Stomach (tissue), 9 donors: ENCODE data around the gene CRKL. TPM values are rescaled to one million over a fixed set of nuclear protein-coding genes. Genes with fewer than 3 reads are reported as not detected.

Experiments used
- DNase-seq, 2 donors: peaks; one replicate each; pipeline versions ENCODE4 v3.0.0 to v3.0.0-alpha.2; 2013 to 2019
- H3K27ac ChIP-seq, 5 donors: fragments of 200-600 bp in 4 of 5; sonication (generic) in 4 of 5; one replicate each; pipeline ENCODE4 v1.5.1; 2013 to 2019; ENCODE audit warnings: mild to moderate bottlenecking in 1 of 5, moderate library complexity in 1 of 5
- H3K27me3 ChIP-seq, 3 donors: fragments of 200-600 bp; sonication (generic); one replicate each; pipeline ENCODE4 v1.5.1; 2017 to 2019; ENCODE audit warnings: mixed run types in 1 of 3
- H3K36me3 ChIP-seq, 4 donors: fragments of 200-600 bp; sonication (generic); 1 replicate in 3 of 4; 2 replicates in 1 of 4; pipeline ENCODE4 v1.5.1; 2016 to 2019
- H3K4me1 ChIP-seq, 4 donors: fragments of 200-600 bp; sonication (generic); one replicate each; pipeline ENCODE4 v1.5.1; 2016 to 2019
- H3K4me3 ChIP-seq, 4 donors: fragments of 200-600 bp; sonication (generic) in 3 of 4; one replicate each; pipeline ENCODE4 v1.5.1; 2016 to 2019; ENCODE audit warnings: mild to moderate bottlenecking in 1 of 4
- H3K9me3 ChIP-seq, 4 donors: fragments of 200-600 bp; sonication (generic); one replicate each; pipeline ENCODE4 v1.5.1; 2016 to 2019
- CTCF ChIP-seq, 7 experiments: fragments of 450-650 bp in 4 of 7; fragments of 200-600 bp in 3 of 7; sonication (generic) in 3 of 7; IDR thresholded peaks; one replicate each; pipeline ENCODE4 v1.5.1; 2016 to 2019; ENCODE audit warnings: antibody characterized with exemption in 7 of 7, control low read depth in 2 of 7, mild to moderate bottlenecking in 1 of 7
- EP300 ChIP-seq: sonication (generic); formaldehyde crosslinking; IDR thresholded peaks from one replicate; pipeline ENCODE4 v1.6.1; 2017; ENCODE audit warnings: antibody characterized with exemption
- POLR2A ChIP-seq, 4 donors: fragments of 450-650 bp; IDR thresholded peaks; one replicate each; pipeline ENCODE4 v1.6.1; 2016; ENCODE audit warnings: antibody characterized with exemption in 4 of 4, control low read depth in 2 of 4, mild to moderate bottlenecking in 1 of 4, moderate library complexity in 1 of 4
- POLR2AphosphoS5 ChIP-seq, 3 donors: sonication (generic); formaldehyde crosslinking; IDR thresholded peaks; one replicate each; pipeline ENCODE4 v1.6.1; 2016; ENCODE audit warnings: antibody characterized with exemption in 3 of 3
- WGBS, 5 donors: extraction: QIAGEN DNeasy Blood & Tissue Kit in 3 of 5; methylation state at CpG; one replicate each; pipeline versions ENCODE4 v1.1.5 to v1.1.7; 2013 to 2018; 5-methylcytosine and 5-hydroxymethylcytosine counted together
- intact Hi-C: fragments of 100-400 bp; cut with DNase I; formaldehyde crosslinking; loops from one replicate; pipeline ENCODE4 v1.15.1; 2023; ENCODE audit warnings: low total_unique reads
- polyA plus RNA-seq, 3 donors: library from polyadenylated mRNA; stranded (reverse); fragments of 200-250 nt; gene quantifications; one replicate each; pipeline ENCODE4 v1.2.3, GENCODE V29; 2013
- total RNA-seq, 5 donors: library from RNA; depleted of rRNA; stranded (reverse); fragments of >200 nt; gene quantifications; one replicate each; pipeline versions ENCODE4 v1.1.0 to v1.2.3, GENCODE V29; 2014 to 2016
- donor health status: healthy with polysubstance abuse.
- donor health status: Bipolar disorder and iron deficiency.
- donor health status: healthy.

The CRKL gene
- total and polyA plus RNA-seq, 8 donors: 11.6 to 60.3 (median 21.6) TPM

GRCh38 chr22:20976291-20976877 lies 59.2 kb downstream of the CRKL start:
- H3K9me3 ChIP-seq: peaks cover 0 to 10% (median 8%) of the 10 kb centered on the region in 4 donors
- DNase-seq: no peak
- peaks cover 19 to 25% (median 22%) of the 10 kb centered on the region in 4 donors for H3K4me1 ChIP-seq
- 63 to 83% (median 79%) methylated on average over 16 to 24 of the region's 24 CpGs for WGBS, 5 donors
- H3K27me3 ChIP-seq: peaks cover 0 to 17% (median 0%) of the 10 kb centered on the region in 3 donors
- no peak for TF ChIP-seq CTCF (IDR thresholded peaks at IDR 0.05)
- no peak for TF ChIP-seq POLR2A (IDR thresholded peaks at IDR 0.05)
- no peak for TF ChIP-seq EP300
- no peak for TF ChIP-seq POLR2AphosphoS5 (IDR thresholded peaks at IDR 0.05)
- intact Hi-C loops: no loop called here
- no peaks in the 10 kb centered on the region for H3K36me3 ChIP-seq
- H3K4me3 ChIP-seq: no peak overlapping the region
- no peak overlapping the region for H3K27ac ChIP-seq

DNA sequence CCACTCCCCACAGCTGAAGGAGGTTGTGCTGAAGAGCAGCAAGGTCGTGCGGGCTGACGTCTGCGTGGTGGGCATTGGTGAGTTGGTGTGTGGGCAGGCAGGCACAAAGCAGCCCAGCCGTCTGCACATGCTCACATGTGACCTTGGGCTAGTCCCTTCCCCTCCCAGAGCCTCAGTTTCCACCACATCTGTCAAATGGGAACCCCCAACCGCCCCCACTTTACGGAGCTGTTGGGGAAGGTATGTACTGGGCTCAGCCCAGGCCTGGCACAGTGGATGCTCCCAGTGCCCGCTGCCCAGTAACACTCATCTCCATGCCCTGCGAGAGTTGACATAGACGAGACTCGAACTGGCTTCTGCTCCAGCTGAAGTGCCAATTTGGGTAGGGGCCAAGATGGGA lies 59.8 kb downstream of the CRKL start:
- TF ChIP-seq POLR2AphosphoS5 (IDR thresholded peaks at IDR 0.05) (no peak), CTCF (IDR thresholded peaks at IDR 0.05) (no peak), EP300 (no peak), POLR2A (IDR thresholded peaks at IDR 0.05) (no peak)
- H3K27me3 ChIP-seq: peaks cover 0 to 17% (median 0%) of the 10 kb centered on the region in 3 donors
- intact Hi-C loops: no loop called here
- H3K4me3 ChIP-seq: no peak overlapping the region
- peaks cover 24 to 28% (median 25%) of the 10 kb centered on the region in 4 donors for H3K4me1 ChIP-seq
- peaks cover 0 to 10% (median 8%) of the 10 kb centered on the region in 4 donors for H3K9me3 ChIP-seq
- H3K36me3 ChIP-seq: no peaks in the 10 kb centered on the region
- no peak overlapping the region for H3K27ac ChIP-seq
- 71 to 85% (median 80%) methylated on average over 9 to 11 of the region's 11 CpGs for WGBS, 5 donors
- no peak for DNase-seq

DNA sequence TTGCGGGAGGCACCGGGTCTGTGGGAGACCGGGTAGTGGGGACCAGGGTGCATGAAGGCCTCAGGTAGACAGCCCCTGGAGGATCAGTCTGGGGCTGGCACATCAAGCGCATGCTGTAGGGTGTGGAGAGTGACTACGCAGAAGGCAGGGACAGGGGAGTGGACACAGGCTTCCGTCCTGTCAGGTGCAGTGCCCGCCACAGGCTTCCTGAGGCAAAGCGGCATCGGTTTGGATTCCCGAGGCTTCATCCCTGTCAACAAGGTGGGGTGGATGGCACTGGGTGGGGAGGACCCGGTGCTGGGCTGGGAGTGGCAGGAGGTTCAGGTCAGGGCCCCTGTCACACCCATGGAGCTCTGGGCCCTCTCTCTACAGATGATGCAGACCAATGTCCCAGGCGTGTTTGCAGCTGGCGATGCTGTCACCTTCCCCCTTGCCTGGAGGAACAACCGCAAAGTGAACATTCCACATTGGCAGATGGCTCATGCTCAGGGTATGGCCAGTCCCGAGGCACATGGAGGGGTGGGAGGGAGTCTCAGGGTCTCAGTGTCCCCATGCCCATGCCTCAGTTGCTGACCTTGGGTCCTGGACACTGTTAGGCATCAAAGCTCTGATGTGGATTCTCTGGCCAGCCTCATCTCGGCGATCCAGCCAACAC lies 60.4 kb downstream of the CRKL start:
- TF ChIP-seq POLR2AphosphoS5 (IDR thresholded peaks at IDR 0.05) (no peak), EP300 (no peak)
- Histone ChIP-seq H3K4me1 (peaks cover 24 to 31% (median 27%) of the 10 kb centered on the region in 4 donors), H3K36me3 (no peaks in the 10 kb centered on the region), H3K27ac (no peak overlapping the region), H3K4me3 (no peak overlapping the region), H3K9me3 (peaks cover 0 to 10% (median 8%) of the 10 kb centered on the region in 4 donors), H3K27me3 (peaks cover 0 to 17% (median 0%) of the 10 kb centered on the region in 3 donors)
- 79 to 91% (median 88%) methylated on average over 13 to 17 of the region's 17 CpGs for WGBS, 5 donors
- intact Hi-C loops: no loop called here
- DNase-seq: no peak

- peaks cover 0 to under 1% (median 0%) of the 10 kb centered on the region in 4 donors for H3K36me3 ChIP-seq
- DNase-seq: no peak
- no peak overlapping the region for H3K27ac ChIP-seq
- peaks cover 31 to 39% (median 35%) of the 10 kb centered on the region in 4 donors for H3K4me1 ChIP-seq
- 86 to 94% (median 86%) methylated on average over 2 of the region's 2 CpGs for WGBS, 5 donors
- H3K9me3 ChIP-seq: peaks cover 0 to 10% (median 8%) of the 10 kb centered on the region in 4 donors
- no peak overlapping the region for H3K4me3 ChIP-seq
- intact Hi-C loops: no loop called here
- no peak for TF ChIP-seq POLR2AphosphoS5 (IDR thresholded peaks at IDR 0.05)
- TF ChIP-seq CTCF (IDR thresholded peaks at IDR 0.05): no peak
- no peak for TF ChIP-seq POLR2A (IDR thresholded peaks at IDR 0.05)
- TF ChIP-seq EP300: no peak
- peaks cover 0 to 17% (median 0%) of the 10 kb centered on the region in 3 donors for H3K27me3 ChIP-seq
Observed at GRCh38 chr22:20978419-20978818, 61.2 kb downstream of the CRKL start.
